Fibroblast of lung (primary cell): ENCODE data around the gene MAP1B. TPM values are rescaled to one million over a fixed set of nuclear protein-coding genes. Genes with fewer than 3 reads are reported as not detected.
A peak's percentile ranks its signal among the peaks of the same experiment; 100 is the strongest.

Experiments
- DNase-seq, 2 donors: peaks; one replicate each; pipeline versions ENCODE4 v3.0.0 to v3.0.0-alpha.2; 2010; ENCODE audit warnings: low read depth in 2 of 2
- H2AFZ ChIP-seq: 2 replicates; pipeline ENCODE4 v1.5.1; 2012; ENCODE audit warnings: low read length, control low read depth, inconsistent platforms
- H3K27ac ChIP-seq: 2 replicates; pipeline ENCODE4 v1.5.1; 2011; ENCODE audit warnings: low read length, control low read depth; ENCODE audit not compliant: insufficient read depth
- H3K27me3 ChIP-seq: 2 replicates; pipeline ENCODE4 v1.5.1; 2011; ENCODE audit warnings: mild to moderate bottlenecking, low read length; ENCODE audit not compliant: control insufficient read depth, insufficient read depth
- H3K36me3 ChIP-seq: 2 replicates; pipeline ENCODE4 v1.5.1; 2011; ENCODE audit warnings: low read length; ENCODE audit not compliant: control insufficient read depth, insufficient read depth
- H3K4me1 ChIP-seq: 2 replicates; pipeline ENCODE4 v1.5.1; 2011; ENCODE audit warnings: low read length; ENCODE audit not compliant: control insufficient read depth, insufficient read depth; ENCODE audit errors: extremely low read depth
- H3K4me2 ChIP-seq: 2 replicates; pipeline ENCODE4 v1.5.1; 2011; ENCODE audit warnings: low read length, control low read depth; ENCODE audit not compliant: insufficient read depth; ENCODE audit errors: extremely low read depth
- H3K4me3 ChIP-seq, 4 experiments: fragments of 200-600 bp in 1 of 4; sonication (generic) in 1 of 4; replicated peaks in 1 of 4; 2 replicates each; pipeline ENCODE4 v1.5.1; 2011 to 2016; ENCODE audit warnings: low read length in 4 of 4, low read depth in 3 of 4, mild to moderate bottlenecking in 3 of 4, control low read depth in 2 of 4, inconsistent platforms in 1 of 4, mixed read lengths in 1 of 4; ENCODE audit not compliant: insufficient read depth in 1 of 4; ENCODE audit errors: control extremely low read depth in 1 of 4
- H3K79me2 ChIP-seq: 2 replicates; pipeline ENCODE4 v1.5.1; 2012; ENCODE audit warnings: mild to moderate bottlenecking, low read length, inconsistent platforms; ENCODE audit not compliant: control insufficient read depth, insufficient read depth
- H3K9ac ChIP-seq: 2 replicates; pipeline ENCODE4 v1.5.1; 2011; ENCODE audit warnings: mild to moderate bottlenecking, low read length, control low read depth; ENCODE audit not compliant: insufficient read depth
- H3K9me3 ChIP-seq: 2 replicates; pipeline ENCODE4 v1.5.1; 2012; ENCODE audit warnings: low read depth, low read length; ENCODE audit not compliant: control insufficient read depth, insufficient read depth
- H4K20me1 ChIP-seq: 2 replicates; pipeline ENCODE4 v1.5.1; 2011; ENCODE audit warnings: low read length; ENCODE audit not compliant: control insufficient read depth, insufficient read depth; ENCODE audit errors: extremely low read depth
- EZH2 ChIP-seq: IDR thresholded peaks from 2 replicates; pipeline ENCODE4 v1.5.1; 2012; ENCODE audit warnings: low read length, control low read depth, mild to moderate bottlenecking; ENCODE audit errors: missing control alignments
- polyA plus RNA-seq, 2 donors: library from polyadenylated mRNA; depleted of rRNA in 1 of 2; stranded (reverse) in 1 of 2; unstranded in 1 of 2; fragments of >200 nt; gene quantifications; 2 replicates each; pipeline ENCODE4 v1.2.1, GENCODE V29; 2011 to 2012; ENCODE audit warnings: missing spikeins in 1 of 2
- total RNA-seq: library from RNA; depleted of rRNA; stranded (reverse); fragments of >200 nt; gene quantifications from 2 replicates; pipeline ENCODE4 v1.2.1, GENCODE V29; 2014
- TF ChIP-seq, protein P1 (sequence below), 2 donors: IDR thresholded peaks in 1 of 2; conservative IDR thresholded peaks in 1 of 2; 1 replicate in 1 of 2; 2 replicates in 1 of 2; pipeline ENCODE4 v1.5.1; 2011 to 2012; ENCODE audit warnings: low read length in 2 of 2, control low read depth in 1 of 2, inconsistent platforms in 1 of 2, low read depth in 1 of 2, mild to moderate bottlenecking in 1 of 2

MAP1B gene
- total and polyA plus RNA-seq, 2 donors (not counting 1 experiment from before 2014, with no cell fraction given), result 83.4 to 109 TPM

DNA sequence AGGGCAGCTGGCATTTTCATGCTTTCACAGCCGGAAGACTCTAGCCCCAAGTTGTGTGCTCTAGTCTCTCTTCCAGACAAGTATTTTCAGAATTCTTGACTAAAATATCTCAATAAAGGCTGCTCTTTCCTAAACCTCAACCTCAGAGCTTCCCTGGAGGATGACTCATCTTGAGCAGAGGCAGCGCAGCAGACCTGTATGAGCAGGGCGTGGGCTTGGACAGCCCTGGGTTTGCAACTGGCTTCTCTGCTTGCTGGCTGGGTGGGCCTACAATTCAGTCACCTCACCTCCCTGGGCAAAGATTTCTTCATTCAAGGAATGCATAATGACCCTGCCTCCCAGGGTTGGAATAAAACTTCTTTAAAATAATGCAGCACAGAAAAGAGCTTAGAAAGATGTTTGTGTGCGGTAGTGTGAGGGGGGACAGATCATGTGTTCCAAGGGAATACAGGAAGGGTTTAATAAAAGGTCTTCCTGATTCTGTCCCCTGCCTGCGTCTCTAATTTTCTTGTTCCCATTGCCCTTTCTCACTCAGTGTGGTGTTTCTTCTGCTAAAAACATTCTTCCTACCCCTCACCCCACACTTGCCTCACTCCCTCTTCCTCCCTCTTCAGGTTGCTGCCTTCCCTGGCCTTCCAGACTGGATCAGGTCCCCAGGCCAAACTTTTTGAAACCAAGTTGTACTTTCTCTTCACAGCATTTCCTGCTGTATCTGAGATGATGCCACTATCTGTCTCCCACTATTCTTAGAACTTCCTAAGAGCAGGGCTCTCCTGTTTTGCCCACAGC is 39.4 kb upstream of the MAP1B start:
- H3K4me3 ChIP-seq, result no peak overlapping the region
- no peaks in the 10 kb centered on the region for H3K9me3 ChIP-seq
- H3K4me1 ChIP-seq, result peaks cover 17% of the 10 kb centered on the region
- H3K79me2 ChIP-seq, result no peaks in the 10 kb centered on the region
- peak overlapping the region; percentile 4 for H3K4me2 ChIP-seq
- peak; percentile 53 to 96 for DNase-seq
- no peak for TF ChIP-seq EZH2
- TF ChIP-seq, protein P1, sequence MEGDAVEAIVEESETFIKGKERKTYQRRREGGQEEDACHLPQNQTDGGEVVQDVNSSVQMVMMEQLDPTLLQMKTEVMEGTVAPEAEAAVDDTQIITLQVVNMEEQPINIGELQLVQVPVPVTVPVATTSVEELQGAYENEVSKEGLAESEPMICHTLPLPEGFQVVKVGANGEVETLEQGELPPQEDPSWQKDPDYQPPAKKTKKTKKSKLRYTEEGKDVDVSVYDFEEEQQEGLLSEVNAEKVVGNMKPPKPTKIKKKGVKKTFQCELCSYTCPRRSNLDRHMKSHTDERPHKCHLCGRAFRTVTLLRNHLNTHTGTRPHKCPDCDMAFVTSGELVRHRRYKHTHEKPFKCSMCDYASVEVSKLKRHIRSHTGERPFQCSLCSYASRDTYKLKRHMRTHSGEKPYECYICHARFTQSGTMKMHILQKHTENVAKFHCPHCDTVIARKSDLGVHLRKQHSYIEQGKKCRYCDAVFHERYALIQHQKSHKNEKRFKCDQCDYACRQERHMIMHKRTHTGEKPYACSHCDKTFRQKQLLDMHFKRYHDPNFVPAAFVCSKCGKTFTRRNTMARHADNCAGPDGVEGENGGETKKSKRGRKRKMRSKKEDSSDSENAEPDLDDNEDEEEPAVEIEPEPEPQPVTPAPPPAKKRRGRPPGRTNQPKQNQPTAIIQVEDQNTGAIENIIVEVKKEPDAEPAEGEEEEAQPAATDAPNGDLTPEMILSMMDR (conservative IDR thresholded peaks at IDR 0.05 in 1 of 2, IDR thresholded peaks at IDR 0.05 in 1 of 2; ENCODE audit: low read depth in 1 of 2, low read length in 2 of 2), result no peak
- no peak overlapping the region for H2AFZ ChIP-seq
- H3K36me3 ChIP-seq, result no peaks in the 10 kb centered on the region
- H3K9ac ChIP-seq, result no peak overlapping the region
- H3K27ac ChIP-seq, result no peak overlapping the region
- no peaks in the 10 kb centered on the region for H4K20me1 ChIP-seq
- no peaks in the 10 kb centered on the region for H3K27me3 ChIP-seq

DNA sequence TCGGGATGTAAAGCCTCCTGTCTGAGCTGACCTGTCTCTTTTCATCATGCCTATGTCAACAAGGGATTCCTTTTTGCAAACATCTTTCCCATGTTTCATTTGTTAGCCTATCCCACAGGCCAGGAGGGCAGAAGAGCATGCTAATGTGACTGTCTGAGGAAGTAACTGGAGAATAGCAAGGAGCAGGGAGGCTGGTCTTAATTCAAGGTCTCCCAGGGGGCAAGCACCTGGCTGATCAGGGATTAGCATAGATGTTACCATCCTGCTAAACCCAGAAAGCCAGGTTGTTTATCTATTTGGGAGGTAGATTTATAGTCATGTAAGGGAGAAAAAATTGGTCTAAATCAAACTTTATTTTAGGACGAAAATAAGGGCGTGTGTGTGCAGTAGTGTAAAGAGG is 36.7 kb upstream of the MAP1B start:
- Histone ChIP-seq H3K9ac (no peak overlapping the region), H3K79me2 (no peaks in the 10 kb centered on the region), H3K27ac (no peak overlapping the region), H3K4me3 (no peak overlapping the region), H3K9me3 (no peaks in the 10 kb centered on the region), H2AFZ (no peak overlapping the region), H4K20me1 (no peaks in the 10 kb centered on the region), H3K4me2 (no peak overlapping the region), H3K27me3 (no peaks in the 10 kb centered on the region), H3K4me1 (peaks cover 17% of the 10 kb centered on the region), H3K36me3 (no peaks in the 10 kb centered on the region)
- no peak for TF ChIP-seq EZH2
- TF ChIP-seq, protein P1 (conservative IDR thresholded peaks at IDR 0.05 in 1 of 2, IDR thresholded peaks at IDR 0.05 in 1 of 2; ENCODE audit: low read depth in 1 of 2, low read length in 2 of 2), result no peak
- DNase-seq, result no peak

DNA sequence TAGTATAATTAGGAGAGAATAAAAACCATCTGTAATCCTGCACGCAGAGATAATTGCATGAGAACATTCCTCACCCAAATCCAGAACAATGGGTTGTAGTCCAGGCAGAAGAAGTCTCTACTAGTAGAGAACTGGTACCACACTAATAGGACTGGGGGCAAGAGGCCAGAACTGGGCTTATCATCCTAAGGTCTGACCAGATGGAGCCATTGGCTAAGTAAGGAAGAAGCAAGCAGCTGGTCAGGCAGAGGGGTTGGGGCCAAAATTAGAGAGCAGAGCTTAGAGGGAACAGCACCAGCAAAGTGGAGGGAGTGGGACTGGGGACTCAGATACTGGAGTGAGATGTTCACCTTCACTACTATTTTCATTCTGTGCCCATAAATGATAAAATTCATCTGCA is 35.4 kb upstream of the MAP1B start:
- no peaks in the 10 kb centered on the region for H3K79me2 ChIP-seq
- no peak for DNase-seq
- no peaks in the 10 kb centered on the region for H3K9me3 ChIP-seq
- no peak overlapping the region for H3K4me3 ChIP-seq
- H3K4me1 ChIP-seq, result peaks cover 12% of the 10 kb centered on the region
- no peak overlapping the region for H3K4me2 ChIP-seq
- H2AFZ ChIP-seq, result no peak overlapping the region
- no peak overlapping the region for H3K9ac ChIP-seq
- no peaks in the 10 kb centered on the region for H4K20me1 ChIP-seq
- peaks cover 2% of the 10 kb centered on the region for H3K27me3 ChIP-seq
- no peaks in the 10 kb centered on the region for H3K36me3 ChIP-seq
- H3K27ac ChIP-seq, result no peak overlapping the region
- TF ChIP-seq, protein P1 (conservative IDR thresholded peaks at IDR 0.05 in 1 of 2, IDR thresholded peaks at IDR 0.05 in 1 of 2; ENCODE audit: low read depth in 1 of 2, low read length in 2 of 2), result no peak
- no peak for TF ChIP-seq EZH2
